Measurements from ENCODE around the gene WDFY1.

- TF ChIP-seq CTCF (IDR thresholded peaks at IDR 0.05) (no peak), EZH2 (IDR thresholded peaks at IDR 0.05; ENCODE audit: borderline replicate concordance, insufficient read depth, low read depth, low read length, poor library complexity, severe bottlenecking) (no peak)
Measured at GRCh38 chr2:223900531-223900930, 44.6 kb downstream of the WDFY1 start.

Measured in B cell (primary cell).